Measurements from ENCODE around the gene RAPSN. TPM values are rescaled to one million over a fixed set of nuclear protein-coding genes. Genes with fewer than 3 reads are reported as not detected.
A peak's percentile ranks its signal among the peaks of the same experiment; 100 is the strongest.

RAPSN gene
- total RNA-seq, 3 donors from 2014 or later: 0.64 TPM; not detected in 2

DNA sequence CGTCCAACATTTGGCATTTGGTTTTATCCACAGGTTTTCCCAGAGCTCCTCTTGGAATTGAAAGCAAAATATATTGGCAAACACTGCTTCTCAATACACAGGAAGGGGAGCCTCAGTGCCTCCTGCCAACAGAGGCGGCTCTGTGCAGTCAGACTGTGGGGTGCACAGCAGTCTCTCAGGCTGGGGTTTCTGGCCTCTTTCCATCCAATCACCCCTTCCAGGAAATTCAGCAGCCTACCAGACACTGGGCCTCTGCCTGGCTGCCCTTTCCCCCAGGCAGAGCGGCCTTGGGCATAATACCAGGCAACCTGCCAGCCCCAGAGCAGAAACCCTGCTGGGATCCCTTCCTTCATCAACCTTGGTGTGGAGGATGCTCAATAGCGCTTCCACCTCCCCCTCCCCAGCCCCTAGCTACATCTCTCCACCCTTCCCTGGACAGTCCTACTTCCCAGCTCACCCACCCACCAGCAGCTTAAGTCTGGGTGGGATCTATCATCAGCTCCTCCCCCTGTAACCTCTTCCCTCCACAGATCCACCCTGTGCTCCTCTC, 17.8 kb upstream of the RAPSN start:
- peak overlapping the region; percentile 77 to 89 for H3K27ac ChIP-seq
- H3K4me1 ChIP-seq: peaks cover 0 to 14% of the 10 kb centered on the region in 2 donors
- intact Hi-C loops (cut with DNase I; ENCODE audit: low total_unique reads): no loop called here
- peaks cover 3% of the 10 kb centered on the region for H3K36me3 ChIP-seq
- TF ChIP-seq POLR2AphosphoS5 (IDR thresholded peaks at IDR 0.05) (no peak), POLR2A (IDR thresholded peaks at IDR 0.05) (no peak)
- TF ChIP-seq, protein P1, sequence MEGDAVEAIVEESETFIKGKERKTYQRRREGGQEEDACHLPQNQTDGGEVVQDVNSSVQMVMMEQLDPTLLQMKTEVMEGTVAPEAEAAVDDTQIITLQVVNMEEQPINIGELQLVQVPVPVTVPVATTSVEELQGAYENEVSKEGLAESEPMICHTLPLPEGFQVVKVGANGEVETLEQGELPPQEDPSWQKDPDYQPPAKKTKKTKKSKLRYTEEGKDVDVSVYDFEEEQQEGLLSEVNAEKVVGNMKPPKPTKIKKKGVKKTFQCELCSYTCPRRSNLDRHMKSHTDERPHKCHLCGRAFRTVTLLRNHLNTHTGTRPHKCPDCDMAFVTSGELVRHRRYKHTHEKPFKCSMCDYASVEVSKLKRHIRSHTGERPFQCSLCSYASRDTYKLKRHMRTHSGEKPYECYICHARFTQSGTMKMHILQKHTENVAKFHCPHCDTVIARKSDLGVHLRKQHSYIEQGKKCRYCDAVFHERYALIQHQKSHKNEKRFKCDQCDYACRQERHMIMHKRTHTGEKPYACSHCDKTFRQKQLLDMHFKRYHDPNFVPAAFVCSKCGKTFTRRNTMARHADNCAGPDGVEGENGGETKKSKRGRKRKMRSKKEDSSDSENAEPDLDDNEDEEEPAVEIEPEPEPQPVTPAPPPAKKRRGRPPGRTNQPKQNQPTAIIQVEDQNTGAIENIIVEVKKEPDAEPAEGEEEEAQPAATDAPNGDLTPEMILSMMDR (IDR thresholded peaks at IDR 0.05): no peak
- H3K4me3 ChIP-seq: peak overlapping the region in 1 of 3 donors; percentile 39
- no peaks in the 10 kb centered on the region for H3K27me3 ChIP-seq
- no peaks in the 10 kb centered on the region for H3K9me3 ChIP-seq
- DNase-seq (ENCODE audit: low spot score in 2 of 2): no peak

DNA sequence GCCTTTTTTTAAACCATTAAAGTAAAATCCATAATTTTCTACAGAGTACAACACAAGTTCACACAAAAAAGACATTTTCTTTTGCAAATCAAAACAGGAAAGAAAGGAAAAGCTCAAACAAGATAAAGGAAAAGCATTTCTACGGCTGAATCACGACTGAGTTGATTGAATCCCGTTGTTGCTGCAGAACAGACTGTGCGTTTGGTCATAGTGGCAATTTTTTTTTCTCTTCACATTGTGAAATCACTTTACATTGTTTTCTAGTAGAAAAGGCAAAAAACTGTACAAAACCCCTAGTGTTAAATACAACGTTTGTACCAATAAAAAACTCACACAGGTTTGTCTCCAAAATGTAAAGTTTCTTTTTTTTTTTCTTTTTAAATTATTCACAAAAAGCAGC, 17.3 kb upstream of the RAPSN start:
- H3K4me3 ChIP-seq: no peak overlapping the region
- peaks cover 0 to 14% of the 10 kb centered on the region in 2 donors for H3K4me1 ChIP-seq
- no peaks in the 10 kb centered on the region for H3K36me3 ChIP-seq
- DNase-seq (ENCODE audit: low spot score in 2 of 2): no peak
- no peaks in the 10 kb centered on the region for H3K27me3 ChIP-seq
- H3K27ac ChIP-seq: peak overlapping the region in 1 of 2 donors; percentile 77
- intact Hi-C loops (cut with DNase I; ENCODE audit: low total_unique reads): no loop called here
- H3K9me3 ChIP-seq: no peaks in the 10 kb centered on the region
- no peak for TF ChIP-seq POLR2AphosphoS5 (IDR thresholded peaks at IDR 0.05)
- TF ChIP-seq POLR2A (IDR thresholded peaks at IDR 0.05): no peak
- TF ChIP-seq, protein P1 (IDR thresholded peaks at IDR 0.05): no peak

DNA sequence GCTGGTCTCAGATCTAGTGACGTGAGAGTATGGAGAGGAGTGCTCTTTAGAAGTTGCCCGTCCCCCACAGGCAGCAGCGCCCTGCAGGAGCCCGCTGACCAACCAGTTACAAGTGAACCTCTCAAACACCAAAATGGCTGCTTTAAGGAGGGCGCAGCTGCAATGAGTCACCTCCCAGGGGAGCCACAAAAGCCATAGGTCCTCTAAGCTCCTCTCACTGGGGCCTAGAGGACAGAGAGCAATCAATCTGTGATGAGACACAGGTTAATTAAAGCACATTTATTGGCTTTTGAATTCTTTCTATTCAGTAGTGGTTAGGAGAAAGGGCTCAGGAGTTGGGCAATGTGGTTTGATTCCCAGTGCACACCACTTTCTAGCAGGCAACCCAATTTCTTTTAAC, 15.5 kb upstream of the RAPSN start:
- TF ChIP-seq, protein P1 (IDR thresholded peaks at IDR 0.05): no peak
- no peak for TF ChIP-seq POLR2AphosphoS5 (IDR thresholded peaks at IDR 0.05)
- TF ChIP-seq POLR2A (IDR thresholded peaks at IDR 0.05): no peak
- H3K4me1 ChIP-seq: peaks cover 0 to 14% of the 10 kb centered on the region in 2 donors
- no peaks in the 10 kb centered on the region for H3K9me3 ChIP-seq
- DNase-seq (ENCODE audit: low spot score in 2 of 2): no peak
- no peak overlapping the region for H3K4me3 ChIP-seq
- no peaks in the 10 kb centered on the region for H3K36me3 ChIP-seq
- intact Hi-C loops (cut with DNase I; ENCODE audit: low total_unique reads): no loop called here
- no peaks in the 10 kb centered on the region for H3K27me3 ChIP-seq
- H3K27ac ChIP-seq: no peak overlapping the region

DNA sequence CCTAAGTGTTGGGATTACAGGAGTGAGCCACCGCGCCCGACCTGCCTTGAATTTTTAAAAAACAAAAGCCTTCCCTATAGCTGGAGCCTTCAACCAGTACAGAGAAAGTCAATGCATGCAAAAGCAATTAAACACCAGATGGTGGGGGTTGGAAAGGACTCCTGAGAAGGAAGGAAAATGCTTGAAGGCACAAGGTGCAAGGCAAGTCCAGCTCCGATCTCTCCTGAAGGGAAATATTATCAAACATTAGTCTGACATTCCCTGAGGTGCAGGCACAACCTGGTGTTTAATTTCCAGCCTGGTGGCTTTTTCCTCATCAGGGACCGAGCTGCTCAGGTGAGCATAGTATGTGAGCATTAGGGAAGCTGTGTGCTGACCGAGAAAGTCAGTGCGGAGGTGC, 12.9 kb upstream of the RAPSN start:
- peaks cover 0 to 3% of the 10 kb centered on the region in 2 donors for H3K4me1 ChIP-seq
- no peak for DNase-seq (ENCODE audit: low spot score in 2 of 2)
- H3K36me3 ChIP-seq: no peaks in the 10 kb centered on the region
- TF ChIP-seq, protein P1 (IDR thresholded peaks at IDR 0.05): no peak
- TF ChIP-seq POLR2A (IDR thresholded peaks at IDR 0.05) (no peak), POLR2AphosphoS5 (IDR thresholded peaks at IDR 0.05) (no peak)
- no peaks in the 10 kb centered on the region for H3K9me3 ChIP-seq
- no peaks in the 10 kb centered on the region for H3K27me3 ChIP-seq
- no peak overlapping the region for H3K27ac ChIP-seq
- intact Hi-C loops (cut with DNase I; ENCODE audit: low total_unique reads): no loop called here
- H3K4me3 ChIP-seq: no peak overlapping the region

DNA sequence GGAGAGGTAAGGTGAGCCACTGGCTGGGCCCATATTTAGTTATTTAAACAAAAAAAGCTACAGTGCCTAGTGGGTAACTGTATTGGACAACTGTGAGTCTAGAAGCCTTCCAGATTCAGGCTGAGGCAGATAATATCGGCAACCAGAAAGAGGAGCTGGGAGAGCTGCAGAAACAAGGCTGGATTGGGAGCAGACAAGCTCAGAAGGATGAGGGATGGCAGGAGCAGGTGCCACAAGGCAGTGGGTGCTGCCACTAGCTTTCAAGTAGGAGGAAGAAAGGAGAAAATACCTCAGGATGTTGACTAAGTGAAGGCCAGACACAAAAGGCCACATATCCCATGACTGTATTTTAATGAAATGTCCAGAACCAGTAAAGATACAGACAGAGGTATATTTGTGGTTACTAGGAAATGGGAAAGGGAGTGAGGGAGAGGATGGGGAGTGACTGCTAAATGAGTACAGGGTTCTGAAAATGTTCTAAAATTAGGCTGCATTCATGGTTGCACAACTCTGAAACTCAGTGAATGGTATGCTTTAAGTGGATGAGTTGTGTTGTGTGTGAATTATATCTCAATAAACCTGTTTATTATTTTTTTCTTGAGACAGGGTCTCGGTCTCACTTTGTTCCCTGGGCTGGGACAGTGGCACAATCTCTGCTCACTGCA, 11.8 kb upstream of the RAPSN start:
- Histone ChIP-seq H3K9me3 (no peaks in the 10 kb centered on the region), H3K4me3 (no peak overlapping the region), H3K27ac (no peak overlapping the region), H3K27me3 (no peaks in the 10 kb centered on the region), H3K4me1 (no peaks in the 10 kb centered on the region), H3K36me3 (no peaks in the 10 kb centered on the region)
- DNase-seq (ENCODE audit: low spot score in 2 of 2): no peak
- intact Hi-C loops (cut with DNase I; ENCODE audit: low total_unique reads): no loop called here
- no peak for TF ChIP-seq POLR2AphosphoS5 (IDR thresholded peaks at IDR 0.05)
- TF ChIP-seq POLR2A (IDR thresholded peaks at IDR 0.05): no peak
- TF ChIP-seq, protein P1 (IDR thresholded peaks at IDR 0.05): no peak
